Endothelial cell of hepatic sinusoid (primary cell): ENCODE measurements around the gene WNT3.

Experiments
- in situ Hi-C: cut with HindIII; loops from 2 replicates; pipeline ENCODE4 v1.10.0; 2017; ENCODE audit warnings: low sequenced_read_pairs

Gene WNT3

GRCh38 chr17:46739982-46740381 lies 78.5 kb downstream of the WNT3 start:
- in situ Hi-C loops = no loop called here

GRCh38 chr17:46738544-46738943 lies 79.9 kb downstream of the WNT3 start:
- in situ Hi-C loops = no loop called here

GRCh38 chr17:46737326-46737725 lies 81.2 kb downstream of the WNT3 start:
- in situ Hi-C loops = no loop called here

- in situ Hi-C loops = no loop called here
These were observed 82.4 kb downstream of the WNT3 start for GRCh38 chr17:46736100-46736499.

GRCh38 chr17:46733837-46734475 lies 84.5 kb downstream of the WNT3 start:
- in situ Hi-C loops = no loop called here

- in situ Hi-C loops = no loop called here
These were observed 85.6 kb downstream of the WNT3 start for GRCh38 chr17:46732754-46733398.

GRCh38 chr17:46732160-46732559 lies 86.3 kb downstream of the WNT3 start:
- in situ Hi-C loops = no loop called here

GRCh38 chr17:46730679-46731078 lies 87.8 kb downstream of the WNT3 start:
- in situ Hi-C loops = no loop called here

GRCh38 chr17:46730026-46730425 lies 88.5 kb downstream of the WNT3 start:
- in situ Hi-C loops = no loop called here

GRCh38 chr17:46727572-46728348 lies 90.7 kb downstream of the WNT3 start:
- in situ Hi-C loops = no loop called here

- in situ Hi-C loops = no loop called here
These were observed 92.3 kb downstream of the WNT3 start for GRCh38 chr17:46726206-46726605.

GRCh38 chr17:46722662-46723285 lies 95.7 kb downstream of the WNT3 start:
- in situ Hi-C loops = no loop called here

- in situ Hi-C loops = no loop called here
These were observed 98.1 kb downstream of the WNT3 start for GRCh38 chr17:46720408-46720807.

- in situ Hi-C loops = no loop called here
These were observed 98.6 kb downstream of the WNT3 start for GRCh38 chr17:46719891-46720290.

GRCh38 chr17:46717999-46718398 lies 100.5 kb downstream of the WNT3 start:
- in situ Hi-C loops = no loop called here
